H9 (cell line): ENCODE results near the gene NCK1. TPM values are rescaled to one million over a fixed set of nuclear protein-coding genes. Genes with fewer than 3 reads are reported as not detected.

Experiments used
- DNase-seq: peaks from one replicate; pipeline ENCODE4 v3.0.0-alpha.2; 2017
- H2AFZ ChIP-seq: one replicate; pipeline ENCODE4 v1.6.1; 2013; ENCODE audit warnings: mild to moderate bottlenecking, low read length, control low read depth, moderate library complexity
- H2AK5ac ChIP-seq: 2 replicates; pipeline ENCODE4 v1.6.1; 2013; ENCODE audit warnings: low read length, control low read depth, mixed read lengths; ENCODE audit not compliant: insufficient read length
- H2BK120ac ChIP-seq: one replicate; pipeline ENCODE4 v1.6.1; 2013; ENCODE audit warnings: low read depth, mild to moderate bottlenecking, low read length, control low read depth, inconsistent platforms; ENCODE audit not compliant: poor library complexity, severe bottlenecking
- H2BK12ac ChIP-seq: 2 replicates; pipeline ENCODE4 v1.6.1; 2013; ENCODE audit warnings: low read length, control low read depth, mixed read lengths, low read depth; ENCODE audit not compliant: insufficient read length
- H2BK15ac ChIP-seq: 2 replicates; pipeline ENCODE4 v1.6.1; 2013; ENCODE audit warnings: low read depth, low read length, control low read depth
- H2BK20ac ChIP-seq: one replicate; pipeline ENCODE4 v1.6.1; 2013; ENCODE audit warnings: low read depth, mild to moderate bottlenecking, low read length, control low read depth, inconsistent platforms; ENCODE audit not compliant: poor library complexity, severe bottlenecking
- H2BK5ac ChIP-seq: 2 replicates; pipeline ENCODE4 v1.6.1; 2013; ENCODE audit warnings: low read length, control low read depth, mixed read lengths; ENCODE audit not compliant: insufficient read length
- H3K14ac ChIP-seq: 2 replicates; pipeline ENCODE4 v1.6.1; 2013; ENCODE audit warnings: low read length, control low read depth; ENCODE audit not compliant: insufficient read depth
- H3K18ac ChIP-seq: 2 replicates; pipeline ENCODE4 v1.6.1; 2013; ENCODE audit warnings: low read depth, mild to moderate bottlenecking, mixed read lengths, low read length, control low read depth; ENCODE audit not compliant: insufficient read length
- H3K23ac ChIP-seq: 2 replicates; pipeline ENCODE4 v1.6.1; 2013; ENCODE audit warnings: low read length, control low read depth, mixed read lengths, low read depth; ENCODE audit not compliant: insufficient read length
- H3K23me2 ChIP-seq: 2 replicates; pipeline ENCODE4 v1.6.1; 2013; ENCODE audit warnings: low read depth, mild to moderate bottlenecking, mixed read lengths, low read length, control low read depth; ENCODE audit not compliant: insufficient read length, poor library complexity, severe bottlenecking
- H3K27ac ChIP-seq: 2 replicates; pipeline ENCODE4 v1.5.1; 2013; ENCODE audit warnings: low read length, control low read depth, mixed read lengths, low read depth; ENCODE audit not compliant: insufficient read length
- H3K27me3 ChIP-seq: 2 replicates; pipeline ENCODE4 v1.6.1; 2013; ENCODE audit warnings: low read length, control low read depth, inconsistent platforms; ENCODE audit not compliant: insufficient read depth
- H3K4ac ChIP-seq: 2 replicates; pipeline ENCODE4 v1.6.1; 2013; ENCODE audit warnings: low read depth, mild to moderate bottlenecking, control low read depth, inconsistent platforms, low read length, moderate library complexity
- H3K4me1 ChIP-seq: 2 replicates; pipeline ENCODE4 v1.6.1; 2013; ENCODE audit warnings: low read length, control low read depth, inconsistent platforms; ENCODE audit not compliant: insufficient read depth
- H3K4me2 ChIP-seq: 2 replicates; pipeline ENCODE4 v1.6.1; 2013; ENCODE audit warnings: low read length, control low read depth, mixed read lengths; ENCODE audit not compliant: insufficient read length, insufficient read depth
- H3K56ac ChIP-seq: 2 replicates; pipeline ENCODE4 v1.6.1; 2013; ENCODE audit warnings: low read depth, mild to moderate bottlenecking, mixed read lengths, low read length, control low read depth; ENCODE audit not compliant: insufficient read length
- H3K79me1 ChIP-seq: 2 replicates; pipeline ENCODE4 v1.6.1; 2013; ENCODE audit warnings: low read depth, mild to moderate bottlenecking, moderate library complexity, low read length, control low read depth, inconsistent platforms; ENCODE audit not compliant: insufficient read depth, poor library complexity, severe bottlenecking
- H3K79me2 ChIP-seq: 2 replicates; pipeline ENCODE4 v1.6.1; 2013; ENCODE audit warnings: low read length, control low read depth, inconsistent platforms; ENCODE audit not compliant: insufficient read depth
- H3K9ac ChIP-seq: 2 replicates; pipeline ENCODE4 v1.6.1; 2013; ENCODE audit warnings: low read length, control low read depth, mixed read lengths; ENCODE audit not compliant: insufficient read length; ENCODE audit errors: extremely low read depth
- H3K9me3 ChIP-seq: one replicate; pipeline ENCODE4 v1.6.1; 2013; ENCODE audit warnings: low read depth, low read length, inconsistent platforms; ENCODE audit not compliant: control insufficient read depth
- H3T11ph ChIP-seq: one replicate; pipeline ENCODE4 v1.6.1; 2013; ENCODE audit warnings: mild to moderate bottlenecking, low read length, control low read depth, inconsistent platforms
- H4K20me1 ChIP-seq: one replicate; pipeline ENCODE4 v1.6.1; 2013; ENCODE audit not compliant: control insufficient read depth, insufficient read length, insufficient read depth
- H4K5ac ChIP-seq: 2 replicates; pipeline ENCODE4 v1.6.1; 2013; ENCODE audit warnings: low read depth, mild to moderate bottlenecking, mixed read lengths, low read length, control low read depth; ENCODE audit not compliant: insufficient read length
- H4K8ac ChIP-seq: replicated peaks from 2 replicates; pipeline ENCODE4 v1.6.1; 2013; ENCODE audit warnings: low read length, control low read depth, mixed read lengths, low read depth; ENCODE audit not compliant: insufficient read length
- H4K91ac ChIP-seq: 2 replicates; pipeline ENCODE4 v1.6.1; 2013; ENCODE audit warnings: low read depth, mild to moderate bottlenecking, moderate library complexity, mixed read lengths, low read length, control low read depth; ENCODE audit not compliant: insufficient read length
- H3K27ac Mint-ChIP-seq, 3 experiments: 2 replicates in 2 of 3; 3 replicates in 1 of 3; pipeline ENCODE4 v1.8.0; 2020 to 2021; ENCODE audit warnings: mixed read lengths in 3 of 3, mild to moderate bottlenecking in 1 of 3, moderate library complexity in 1 of 3
- H3K27me3 Mint-ChIP-seq: 2 replicates; pipeline ENCODE4 v1.8.0; 2021; ENCODE audit warnings: low read depth, mild to moderate bottlenecking, moderate library complexity, mixed read lengths
- H3K36me3 Mint-ChIP-seq, 3 experiments: 2 replicates in 2 of 3; 3 replicates in 1 of 3; pipeline ENCODE4 v1.8.0; 2020 to 2021; ENCODE audit warnings: low read depth in 3 of 3, mixed read lengths in 3 of 3; ENCODE audit not compliant: insufficient read depth in 1 of 3
- H3K4me1 Mint-ChIP-seq, 2 experiments: 2 replicates each; pipeline ENCODE4 v1.8.0; 2020; ENCODE audit warnings: mixed read lengths in 2 of 2
- H3K4me3 Mint-ChIP-seq, 2 experiments: 2 replicates in 1 of 2; 3 replicates in 1 of 2; pipeline ENCODE4 v1.8.0; 2020 to 2021; ENCODE audit warnings: mild to moderate bottlenecking in 2 of 2, mixed read lengths in 2 of 2, moderate library complexity in 1 of 2
- H3K9me3 Mint-ChIP-seq, 2 experiments: 2 replicates in 1 of 2; 3 replicates in 1 of 2; pipeline ENCODE4 v1.8.0; 2020; ENCODE audit warnings: mild to moderate bottlenecking in 2 of 2, mixed read lengths in 2 of 2, moderate library complexity in 1 of 2
- WGBS: extraction: QIAGEN DNeasy Blood & Tissue Kit; methylation state at CpG from one replicate; pipeline ENCODE4 v1.1.7; 2013; ENCODE audit warnings: missing lambda C conversion rate, low lambda C conversion rate, mixed read lengths; ENCODE audit not compliant: insufficient read length; ENCODE audit errors: extremely low coverage; 5-methylcytosine and 5-hydroxymethylcytosine counted together
- total RNA-seq: library from RNA; stranded (reverse); gene quantifications from 2 replicates; pipeline ENCODE4 v1.2.1, GENCODE V29; 2021
- TF ChIP-seq, protein P1 (sequence below): fragments of 200-600 bp; sonication (generic); conservative IDR thresholded peaks from 3 replicates; pipeline ENCODE4 v1.8.0; 2021; ENCODE audit warnings: antibody characterized with exemption, mild to moderate bottlenecking

Gene NCK1
- total RNA-seq, 1 experiment from 2014 or later: 26.4 TPM

DNA sequence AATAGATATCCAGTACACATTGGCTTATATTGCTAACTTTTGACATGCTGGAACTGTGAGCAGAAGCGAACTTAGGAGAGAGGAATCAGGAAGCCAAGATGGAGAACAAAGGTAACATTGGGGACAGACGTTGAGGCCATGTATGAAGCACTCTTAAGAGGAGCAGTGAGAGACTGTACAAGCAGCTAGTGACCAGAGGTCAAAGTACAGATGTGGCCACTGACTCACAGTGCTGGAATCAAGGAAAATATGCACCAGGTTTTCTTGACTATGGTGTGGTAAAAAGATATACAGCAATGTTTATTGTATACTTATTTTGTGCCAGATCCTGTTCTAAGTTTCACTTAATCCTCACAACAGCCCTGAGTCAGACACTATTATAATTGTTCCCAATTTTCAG, 93.8 kb downstream of the NCK1 start:
- no peak overlapping the region for H3T11ph ChIP-seq
- no peaks in the 10 kb centered on the region for H3K9me3 ChIP-seq
- peaks cover 2% of the 10 kb centered on the region; the same call in 1 of the 2 replicates for H3K4me1 ChIP-seq
- no peak overlapping the region for H3K27ac ChIP-seq
- H3K4me2 ChIP-seq: no peak overlapping the region
- no peaks in the 10 kb centered on the region for H3K23me2 ChIP-seq
- Mint-ChIP-seq H3K4me1 (peaks cover 19% of the 10 kb centered on the region in 2 experiments), H3K27me3 (no peaks in the 10 kb centered on the region), H3K9me3 (no peaks in the 10 kb centered on the region), H3K36me3 (no peaks in the 10 kb centered on the region), H3K4me3 (no peak overlapping the region), H3K27ac (no peak overlapping the region)
- no peaks in the 10 kb centered on the region for H3K27me3 ChIP-seq
- H4K91ac ChIP-seq: no peak overlapping the region
- H3K79me2 ChIP-seq: no peaks in the 10 kb centered on the region
- H2BK20ac ChIP-seq: no peak overlapping the region
- no CpG with 5 or more reads among the region's 2 CpGs for WGBS
- H3K9ac ChIP-seq: no peak overlapping the region
- DNase-seq: no peak
- no peak overlapping the region for H4K8ac ChIP-seq
- no peak overlapping the region for H2BK15ac ChIP-seq
- no peak overlapping the region for H2BK120ac ChIP-seq
- H3K23ac ChIP-seq: no peak overlapping the region
- no peak overlapping the region for H3K18ac ChIP-seq
- H3K56ac ChIP-seq: no peak overlapping the region
- TF ChIP-seq, protein P1, sequence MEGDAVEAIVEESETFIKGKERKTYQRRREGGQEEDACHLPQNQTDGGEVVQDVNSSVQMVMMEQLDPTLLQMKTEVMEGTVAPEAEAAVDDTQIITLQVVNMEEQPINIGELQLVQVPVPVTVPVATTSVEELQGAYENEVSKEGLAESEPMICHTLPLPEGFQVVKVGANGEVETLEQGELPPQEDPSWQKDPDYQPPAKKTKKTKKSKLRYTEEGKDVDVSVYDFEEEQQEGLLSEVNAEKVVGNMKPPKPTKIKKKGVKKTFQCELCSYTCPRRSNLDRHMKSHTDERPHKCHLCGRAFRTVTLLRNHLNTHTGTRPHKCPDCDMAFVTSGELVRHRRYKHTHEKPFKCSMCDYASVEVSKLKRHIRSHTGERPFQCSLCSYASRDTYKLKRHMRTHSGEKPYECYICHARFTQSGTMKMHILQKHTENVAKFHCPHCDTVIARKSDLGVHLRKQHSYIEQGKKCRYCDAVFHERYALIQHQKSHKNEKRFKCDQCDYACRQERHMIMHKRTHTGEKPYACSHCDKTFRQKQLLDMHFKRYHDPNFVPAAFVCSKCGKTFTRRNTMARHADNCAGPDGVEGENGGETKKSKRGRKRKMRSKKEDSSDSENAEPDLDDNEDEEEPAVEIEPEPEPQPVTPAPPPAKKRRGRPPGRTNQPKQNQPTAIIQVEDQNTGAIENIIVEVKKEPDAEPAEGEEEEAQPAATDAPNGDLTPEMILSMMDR: no peak
- H4K20me1 ChIP-seq: no peaks in the 10 kb centered on the region
- H3K4ac ChIP-seq: no peak overlapping the region
- no peak overlapping the region for H2BK5ac ChIP-seq
- H4K5ac ChIP-seq: no peak overlapping the region
- no peak overlapping the region for H3K14ac ChIP-seq
- no peak overlapping the region for H2AK5ac ChIP-seq
- H2BK12ac ChIP-seq: no peak overlapping the region
- H2AFZ ChIP-seq: no peak overlapping the region
- H3K79me1 ChIP-seq: no peaks in the 10 kb centered on the region
